GM12801 (cell line): Measurements from ENCODE around the gene TCF12.

Source experiments
- CTCF ChIP-seq: IDR thresholded peaks from one replicate; pipeline ENCODE4 v1.5.1; 2011; ENCODE audit warnings: control low read depth; ENCODE audit not compliant: insufficient read length; ENCODE audit errors: extremely low read depth

Gene TCF12

GRCh38 chr15:57298204-57298603 lies 379.8 kb downstream of the TCF12 start:
- no peak for TF ChIP-seq CTCF

DNA sequence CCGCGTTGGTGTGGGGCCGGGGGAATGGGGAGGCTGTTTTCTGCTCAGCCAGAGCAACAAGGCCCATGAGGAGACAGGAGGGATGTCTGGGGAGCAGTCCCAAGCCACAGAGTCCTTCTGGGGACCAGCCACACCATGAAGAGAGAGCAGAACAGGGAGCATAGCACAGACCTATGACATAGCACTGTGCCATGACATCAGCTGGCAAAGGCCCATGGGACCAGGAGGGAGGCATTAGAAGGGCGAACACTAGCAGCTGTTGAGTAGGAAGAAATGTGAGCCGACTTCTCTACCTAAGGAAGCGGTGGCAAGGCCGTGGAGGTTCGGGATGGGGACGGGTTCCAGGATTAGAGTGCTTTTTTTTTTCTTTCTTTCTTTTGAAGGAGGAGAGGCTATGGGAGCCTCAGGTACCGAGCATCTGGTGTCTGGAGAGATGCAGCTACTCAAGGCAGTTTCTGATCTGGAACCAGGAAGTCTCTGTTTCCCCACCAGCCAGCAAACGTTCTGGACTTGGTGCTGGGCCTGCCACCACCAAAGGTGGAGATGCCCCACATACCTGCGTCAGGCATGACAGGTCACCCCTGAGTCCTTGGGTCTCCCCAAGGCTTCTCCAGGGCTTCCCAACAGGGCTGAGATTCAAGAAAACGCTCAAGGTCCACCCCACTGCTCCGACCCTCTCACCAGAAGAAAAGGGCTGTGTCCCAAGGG lies 380.6 kb downstream of the TCF12 start:
- TF ChIP-seq CTCF: no peak

DNA sequence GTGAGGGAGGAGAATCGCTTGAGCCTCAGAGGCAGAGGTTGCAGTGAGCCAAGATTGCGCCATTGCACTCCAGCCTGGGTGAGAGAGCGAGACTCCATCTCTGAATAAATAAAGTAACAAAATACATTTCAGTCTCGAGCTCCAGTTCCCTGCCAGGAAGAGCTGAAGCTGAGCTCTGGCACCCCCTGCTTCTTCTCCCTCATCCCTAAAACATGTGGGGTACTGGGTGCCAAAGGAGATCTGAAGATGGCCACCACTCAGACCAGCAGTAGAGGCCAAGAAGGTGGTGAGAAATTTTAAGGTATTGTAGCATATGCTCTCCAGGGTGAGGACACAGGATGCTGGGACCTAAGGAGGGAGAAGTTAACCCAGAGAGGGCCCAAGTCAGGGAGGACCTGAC lies 382.9 kb downstream of the TCF12 start:
- no peak for TF ChIP-seq CTCF

DNA sequence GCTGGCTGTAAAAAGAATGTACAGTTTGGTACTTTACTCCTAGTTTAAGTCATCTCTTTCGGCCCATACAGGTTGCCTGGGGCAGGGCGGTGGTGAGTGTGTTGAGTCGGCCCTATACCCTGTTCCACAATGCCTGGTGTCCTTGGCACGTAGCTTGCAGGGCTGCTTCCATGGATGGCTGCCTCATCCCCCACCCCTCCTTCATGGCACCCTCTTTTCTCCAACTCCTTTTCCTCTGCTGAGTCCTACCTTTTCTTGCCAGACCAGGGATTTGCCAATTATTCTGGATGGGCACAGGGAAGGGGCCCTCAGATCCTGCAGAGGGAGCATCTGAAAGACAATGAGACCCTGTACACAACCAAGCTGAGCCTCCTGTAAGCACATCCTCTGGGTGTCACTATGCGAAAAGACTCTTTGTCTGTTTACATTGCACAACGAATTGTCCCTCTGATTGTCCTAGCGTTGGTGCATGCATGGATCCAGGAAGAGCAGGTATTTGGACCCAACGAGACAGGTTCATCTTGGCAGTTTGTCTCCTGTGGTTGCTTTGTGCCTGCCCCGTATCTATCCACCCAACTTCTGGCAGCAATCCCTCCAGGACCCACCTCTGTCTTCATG lies 384.3 kb downstream of the TCF12 start:
- TF ChIP-seq CTCF: no peak

GRCh38 chr15:57305009-57305408 lies 386.6 kb downstream of the TCF12 start:
- TF ChIP-seq CTCF: no peak

DNA sequence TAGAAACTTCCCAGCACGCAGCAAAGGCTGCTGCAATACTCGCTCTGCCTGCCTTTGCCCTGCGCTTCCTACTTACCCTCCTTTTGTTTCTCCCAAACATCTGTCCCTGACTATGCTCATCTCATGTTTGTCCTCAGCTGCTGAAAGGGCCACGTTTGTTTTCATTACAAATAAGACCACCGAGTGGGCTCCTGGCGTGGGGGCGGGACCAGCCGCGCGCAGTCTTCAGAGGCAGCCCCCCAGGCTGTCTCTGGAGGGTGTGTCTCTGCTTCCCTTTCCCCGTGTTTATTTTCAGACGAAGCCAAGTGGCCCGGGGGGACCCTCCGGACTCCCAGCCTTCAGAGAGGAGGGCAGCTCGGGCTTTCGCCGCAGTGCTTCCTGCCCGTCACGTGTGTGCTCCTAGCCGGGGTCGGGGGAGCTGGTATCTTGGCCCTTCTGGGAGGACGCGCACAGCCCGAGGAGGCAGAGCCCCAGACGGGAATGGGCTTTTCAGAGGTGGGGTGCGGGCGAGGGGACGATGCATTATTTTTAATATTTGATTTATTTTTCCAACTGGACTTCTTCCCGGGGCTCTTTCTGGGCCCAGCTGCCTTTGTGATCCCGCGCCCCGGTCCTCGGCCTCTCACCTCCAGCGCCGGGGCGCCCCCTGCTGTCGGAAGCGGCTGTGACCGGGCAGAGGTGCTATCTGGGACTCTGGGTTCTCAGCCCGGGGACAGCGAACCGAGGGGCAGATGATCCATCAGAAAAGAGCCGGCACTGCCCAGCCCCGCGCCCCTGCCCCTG lies 387.9 kb downstream of the TCF12 start:
- TF ChIP-seq CTCF: no peak

DNA sequence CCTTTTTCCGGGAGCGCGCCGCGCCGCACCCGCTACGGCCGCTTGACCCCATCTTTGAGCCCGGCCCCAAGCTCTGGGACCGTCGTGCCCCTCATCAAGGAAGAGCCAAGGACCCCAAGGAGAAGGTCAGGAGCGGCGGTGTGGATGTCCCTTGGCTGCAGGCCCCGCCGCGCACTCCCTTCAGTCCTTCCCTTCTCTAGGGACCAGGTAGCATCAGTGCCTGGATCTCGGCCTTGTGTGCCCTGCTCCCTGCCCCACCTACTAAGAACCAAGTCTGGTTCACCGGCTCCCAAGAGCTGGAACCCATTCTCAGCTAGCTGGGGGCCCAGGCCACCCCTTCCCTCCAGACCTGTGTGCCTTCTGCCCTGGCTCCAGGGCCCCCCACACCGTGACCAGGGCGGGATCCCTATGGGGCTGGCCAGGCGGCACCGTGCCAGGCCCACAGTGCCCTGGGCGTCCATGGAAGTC lies 388.5 kb downstream of the TCF12 start:
- TF ChIP-seq CTCF: no peak
